Brain pericyte (primary cell): ENCODE measurements around the gene LMF2.

Source experiments
- DNase-seq: peaks from one replicate; pipeline ENCODE4 v3.0.0-alpha.2; 2012; ENCODE audit warnings: low read depth, low spot score

The LMF2 gene

GRCh38 chr22:50483106-50483505, 24.4 kb downstream of the LMF2 start:
- DNase-seq = no peak

DNA sequence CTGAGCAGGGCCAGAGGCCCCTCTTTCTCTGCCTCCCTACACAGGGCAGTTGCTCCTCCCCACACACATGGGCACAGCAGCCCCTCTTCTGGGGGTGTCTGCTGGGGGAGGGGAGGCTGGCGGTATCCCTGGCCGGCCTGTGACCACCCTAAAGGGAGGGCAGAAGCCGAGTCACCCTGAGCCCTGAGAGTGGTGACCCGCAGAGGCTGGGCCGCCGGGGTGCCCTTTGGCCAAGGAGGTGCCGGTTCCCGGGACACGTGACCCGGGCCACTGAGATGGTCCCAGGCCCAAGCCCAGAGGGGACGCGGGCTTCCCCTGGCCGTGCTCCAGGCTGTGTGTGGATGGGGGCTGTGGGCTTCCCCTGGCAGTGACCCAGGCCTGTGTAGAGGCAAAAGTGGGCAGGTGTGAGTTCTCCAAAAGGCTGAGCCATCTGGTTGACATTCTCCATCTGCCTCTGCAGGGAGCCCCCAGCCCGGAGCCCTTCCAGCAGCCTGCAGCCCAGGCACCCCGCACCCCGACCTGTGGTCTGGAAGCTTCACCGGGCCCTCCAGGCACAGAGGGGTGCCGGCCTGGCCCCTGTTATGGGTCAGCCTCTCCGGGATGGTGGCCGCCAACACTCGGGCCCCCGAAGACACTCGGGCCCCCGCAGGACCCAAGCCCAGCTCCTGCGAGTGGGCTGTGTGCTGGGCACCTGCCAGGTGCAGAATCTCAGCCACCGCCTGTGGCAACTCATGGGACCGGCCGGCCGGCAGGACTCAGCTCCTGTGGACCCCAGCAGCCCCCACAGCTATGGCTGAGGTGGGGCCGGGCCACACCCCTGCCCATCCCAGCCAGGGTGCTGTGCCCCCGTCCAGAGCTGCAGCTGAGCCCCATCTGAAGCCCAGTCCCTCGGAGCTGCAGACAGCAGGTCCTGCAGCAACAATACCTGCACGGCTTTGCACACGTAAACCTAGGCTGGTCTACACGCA, 25.1 kb downstream of the LMF2 start:
- no peak for DNase-seq

DNA sequence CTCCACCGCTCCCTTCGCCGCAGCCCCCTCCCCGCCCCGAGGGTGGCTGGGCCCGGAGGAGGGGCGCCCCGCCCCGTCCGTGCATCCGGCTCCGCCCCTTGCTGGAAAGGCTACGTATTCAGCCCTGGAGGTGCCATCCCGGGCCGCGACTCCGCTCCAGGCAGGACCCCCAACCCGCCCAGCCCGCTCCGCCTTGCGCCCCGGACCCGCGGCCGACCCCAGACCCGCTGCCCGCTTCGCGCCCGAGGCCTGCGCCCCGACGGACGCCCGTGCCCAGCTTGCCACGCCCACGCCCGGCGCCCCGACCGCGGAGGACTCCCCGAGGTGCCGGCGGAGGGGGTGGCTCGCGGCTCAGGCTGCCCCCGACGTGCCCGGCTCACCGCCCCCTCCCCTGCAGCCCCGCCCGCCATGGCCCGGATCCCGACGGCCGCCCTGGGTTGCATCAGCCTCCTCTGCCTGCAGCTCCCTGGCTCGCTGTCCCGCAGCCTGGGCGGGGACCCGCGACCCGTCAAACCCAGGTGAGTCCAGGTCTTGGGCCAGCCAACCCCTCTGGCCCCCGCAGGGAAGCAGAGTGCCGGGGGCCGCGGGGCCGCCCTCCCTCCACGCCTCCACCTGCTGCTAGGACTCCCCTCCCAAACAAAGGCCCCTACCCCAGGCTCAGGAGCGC, 25.9 kb downstream of the LMF2 start, which contains the start of gene ADM2:
TSS of gene ADM2 (plus strand) at position 104 of the 667 bp plus-strand sequence. CDS start at position 409, 305 bp downstream.
- DNase-seq = no peak

- DNase-seq = no peak
Observed at GRCh38 chr22:50481045-50481439, 26.5 kb downstream of the LMF2 start.

DNA sequence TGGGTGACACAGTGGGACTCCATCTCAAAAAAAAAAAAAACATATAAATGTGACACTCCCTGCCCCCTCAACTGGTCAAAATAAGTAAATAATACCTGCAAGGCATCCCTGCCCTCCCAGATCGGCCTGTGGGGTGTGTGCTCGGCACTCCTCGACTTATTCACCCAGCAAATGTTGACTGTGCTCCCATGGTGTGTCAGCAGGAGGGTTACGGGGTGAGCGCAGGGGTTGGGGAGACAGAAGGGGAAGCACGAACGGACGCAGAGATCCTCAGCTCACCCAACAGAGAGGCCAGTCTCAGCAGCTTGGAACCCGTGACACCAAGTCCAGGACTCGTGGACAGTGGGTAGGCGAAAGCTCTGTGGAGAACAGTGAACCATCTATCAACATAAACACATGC, 27.8 kb downstream of the LMF2 start:
- no peak for DNase-seq

- DNase-seq = no peak
Observed at GRCh38 chr22:50477923-50478322, 29.6 kb downstream of the LMF2 start.

DNA sequence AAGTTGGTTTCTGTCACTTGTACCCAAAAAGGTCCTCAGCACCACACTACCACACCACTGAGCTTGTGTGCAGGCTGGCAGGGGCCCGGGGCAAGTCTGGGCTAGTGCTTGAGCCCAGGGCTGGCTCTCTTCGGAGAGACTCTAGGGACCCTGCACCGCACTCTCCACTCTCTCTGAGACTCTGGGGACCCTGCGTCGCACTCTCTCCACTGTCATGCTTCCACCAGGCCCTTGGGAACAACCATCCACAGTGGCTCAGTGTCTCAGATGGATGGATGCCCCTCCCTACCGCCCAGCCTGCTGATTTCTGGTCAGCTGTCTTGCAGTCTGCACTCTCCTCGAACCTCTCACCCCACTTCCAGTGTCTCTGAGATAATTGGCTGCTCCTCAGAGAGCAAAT, 30.6 kb downstream of the LMF2 start:
- DNase-seq = no peak

- DNase-seq = no peak
Observed at GRCh38 chr22:50475652-50476002, 31.9 kb downstream of the LMF2 start.

- DNase-seq = peak; percentile 33
Observed at GRCh38 chr22:50474710-50475651, 32.5 kb downstream of the LMF2 start, which contains the start of gene SBF1. Gene SBF1 (minus strand): TSS chr22:50475035. CDS start chr22:50474840, 195 bp downstream.

- DNase-seq = no peak
Observed at GRCh38 chr22:50473855-50474671, 33.4 kb downstream of the LMF2 start.

- DNase-seq = no peak
Observed at GRCh38 chr22:50473088-50473487, 34.4 kb downstream of the LMF2 start.

DNA sequence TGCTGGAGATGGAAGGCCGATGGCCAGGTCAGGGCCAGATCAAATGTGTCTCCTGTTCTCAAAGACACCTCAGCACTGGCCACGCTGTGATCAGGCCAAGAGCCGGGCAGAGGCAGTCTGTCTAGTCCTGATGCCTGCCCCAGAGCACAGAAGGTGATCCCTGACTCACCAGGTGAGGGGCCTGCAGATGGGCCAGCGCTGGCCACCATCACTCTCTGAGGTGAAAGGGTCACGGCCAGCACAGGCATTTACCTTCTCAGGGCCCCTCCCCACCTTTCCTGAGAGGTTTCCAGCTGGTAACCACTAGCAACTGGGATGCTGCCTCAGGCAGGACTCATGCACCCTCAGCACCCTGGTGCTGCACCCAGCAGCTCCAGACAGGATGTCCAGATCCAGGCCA, 35.5 kb downstream of the LMF2 start:
- DNase-seq = no peak

GRCh38 chr22:50471197-50471847, 36.2 kb downstream of the LMF2 start:
- no peak for DNase-seq

DNA sequence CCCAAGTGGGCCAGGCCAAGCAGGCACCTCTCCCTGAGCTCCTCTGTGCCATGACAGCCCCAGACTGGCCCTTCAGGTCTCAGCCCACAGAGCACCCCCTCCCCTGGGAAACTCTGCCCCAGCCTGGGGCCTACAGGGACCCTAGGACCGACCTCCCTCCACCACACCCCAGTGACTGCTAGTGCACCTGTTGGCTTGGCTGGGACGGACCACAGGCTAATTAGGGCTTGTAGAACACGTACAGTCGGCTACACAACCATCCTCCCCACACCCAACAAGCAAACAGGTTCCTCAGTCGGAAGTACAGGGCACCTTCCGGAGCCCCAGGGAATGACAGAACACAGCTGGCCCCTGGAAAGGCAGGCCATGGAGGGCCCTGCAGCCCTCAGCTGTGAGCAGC, 37.0 kb downstream of the LMF2 start:
- no peak for DNase-seq

GRCh38 chr22:50469377-50470305, 37.9 kb downstream of the LMF2 start:
- no peak for DNase-seq

DNA sequence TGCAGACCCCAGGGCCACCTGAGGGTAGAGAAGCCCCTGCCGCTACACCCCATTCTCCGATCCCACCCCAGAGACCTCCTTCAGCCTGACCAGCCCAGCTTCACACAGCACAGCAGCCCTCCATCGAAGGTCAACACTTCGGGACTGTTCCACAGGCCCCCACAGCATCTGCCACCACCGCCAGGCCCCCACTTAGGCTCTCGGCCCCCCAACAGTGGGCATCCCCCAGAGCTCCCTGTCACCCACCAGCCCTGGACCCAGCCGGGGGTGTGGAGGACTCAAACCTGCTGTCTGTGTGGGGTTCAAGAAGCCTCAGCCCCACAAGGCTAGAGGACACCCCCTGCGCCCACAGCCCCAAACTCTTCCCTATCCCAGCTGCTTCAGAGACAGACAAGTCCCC, 38.9 kb downstream of the LMF2 start:
- no peak for DNase-seq

DNA sequence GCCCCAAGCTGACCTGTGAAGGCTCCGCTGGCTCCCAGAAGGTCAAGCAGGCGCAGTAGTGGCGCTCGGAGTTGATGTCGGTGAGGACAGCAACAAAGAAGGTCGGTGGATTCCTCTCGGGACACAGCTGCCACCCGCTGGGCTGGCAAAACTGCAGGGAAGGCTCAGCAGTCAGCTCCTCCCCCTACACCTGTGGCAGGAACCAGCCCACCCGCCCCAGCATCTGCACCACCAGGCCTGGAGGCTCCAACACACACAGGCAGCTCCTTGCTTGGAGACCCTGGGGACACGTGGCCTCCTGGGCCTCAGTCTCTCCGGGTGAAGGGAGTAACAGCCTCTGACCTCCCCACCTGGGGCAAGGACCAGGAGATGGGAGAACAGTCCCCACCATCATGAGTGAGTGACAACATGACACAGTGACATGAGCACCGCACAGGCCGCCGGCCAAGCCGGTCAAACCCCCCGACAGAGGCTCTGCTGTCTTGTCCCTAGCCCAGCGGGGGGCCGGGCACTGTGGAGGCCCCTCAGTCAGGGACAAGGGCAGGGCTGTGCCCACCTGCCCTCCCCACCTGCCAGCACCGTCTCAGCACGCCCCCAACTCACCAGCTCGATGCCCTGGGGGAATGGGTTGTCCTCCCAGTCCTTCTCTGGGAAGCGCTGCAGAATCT, 39.6 kb downstream of the LMF2 start:
- no peak for DNase-seq

- no peak for DNase-seq
Observed at GRCh38 chr22:50467341-50467740, 40.2 kb downstream of the LMF2 start.
